HepG2 (cell line): Measurements from ENCODE around the gene PPM1E.

Experiments
- ETV5 ChIP-seq: IDR thresholded peaks from 2 replicates; pipeline ENCODE4 v1.6.1; 2018; ENCODE audit warnings: missing biosample characterization, missing genetic modification reagents, inconsistent platforms, borderline replicate concordance
- MEIS1 ChIP-seq: sonication (generic); formaldehyde crosslinking; IDR thresholded peaks from 2 replicates; pipeline ENCODE4 v1.9.0; 2021; ENCODE audit warnings: mild to moderate bottlenecking, missing genetic modification reagents, moderate library complexity, borderline replicate concordance
- PAWR ChIP-seq: sonication (generic); formaldehyde crosslinking; IDR thresholded peaks from 2 replicates; pipeline ENCODE4 v1.4.0; 2020; ENCODE audit warnings: missing genetic modification reagents, mild to moderate bottlenecking, borderline replicate concordance
- RAD51 ChIP-seq: fragments of 450-650 bp; IDR thresholded peaks from 2 replicates; pipeline ENCODE4 v1.6.1; 2016; ENCODE audit warnings: borderline replicate concordance
- REPIN1 ChIP-seq: sonication (generic); formaldehyde crosslinking; IDR thresholded peaks from 2 replicates; pipeline ENCODE4 v1.8.0; 2022; ENCODE audit warnings: missing genetic modification reagents, low read depth, mild to moderate bottlenecking, borderline replicate concordance
- TAF1 ChIP-seq: sonication (generic); formaldehyde crosslinking; IDR thresholded peaks from 2 replicates; pipeline ENCODE4 v1.4.0; 2020; ENCODE audit warnings: missing genetic modification reagents
- ZNF33B ChIP-seq: sonication (generic); formaldehyde crosslinking; IDR thresholded peaks from 2 replicates; pipeline ENCODE4 v1.5.1; 2020; ENCODE audit warnings: mild to moderate bottlenecking, missing genetic modification reagents
- ZNF598 ChIP-seq: sonication (generic); formaldehyde crosslinking; IDR thresholded peaks from 2 replicates; pipeline ENCODE4 v1.5.1; 2020; ENCODE audit warnings: mild to moderate bottlenecking, missing genetic modification reagents, borderline replicate concordance
- ZNF772 ChIP-seq: sonication (generic); formaldehyde crosslinking; IDR thresholded peaks from 2 replicates; pipeline ENCODE4 v1.5.0; 2020; ENCODE audit warnings: mild to moderate bottlenecking, missing genetic modification reagents
- TF ChIP-seq, protein P1 (sequence below): sonication (generic); formaldehyde crosslinking; IDR thresholded peaks from 2 replicates; pipeline ENCODE4 v1.5.0; 2020; ENCODE audit warnings: mild to moderate bottlenecking, missing genetic modification reagents, moderate library complexity
- TF ChIP-seq, protein P2 (sequence below): IDR thresholded peaks from 2 replicates; pipeline ENCODE4 v1.6.1; 2012; ENCODE audit warnings: inconsistent platforms
- TF ChIP-seq, protein P3 (sequence below): sonication (generic); formaldehyde crosslinking; IDR thresholded peaks from 2 replicates; pipeline ENCODE4 v1.4.0; 2020; ENCODE audit warnings: missing genetic modification reagents
- TF ChIP-seq, protein P4 (sequence below): sonication (generic); formaldehyde crosslinking; IDR thresholded peaks from 2 replicates; pipeline ENCODE4 v1.8.1; 2022; ENCODE audit warnings: mild to moderate bottlenecking, missing genetic modification reagents
- TF ChIP-seq, protein P5 (sequence below), 2 experiments: IDR thresholded peaks; 2 replicates each; pipeline ENCODE4 v1.6.1; 2011 to 2012; ENCODE audit warnings: low read length in 2 of 2, borderline replicate concordance in 1 of 2, low read depth in 1 of 2, mild to moderate bottlenecking in 1 of 2, moderate library complexity in 1 of 2

DNA sequence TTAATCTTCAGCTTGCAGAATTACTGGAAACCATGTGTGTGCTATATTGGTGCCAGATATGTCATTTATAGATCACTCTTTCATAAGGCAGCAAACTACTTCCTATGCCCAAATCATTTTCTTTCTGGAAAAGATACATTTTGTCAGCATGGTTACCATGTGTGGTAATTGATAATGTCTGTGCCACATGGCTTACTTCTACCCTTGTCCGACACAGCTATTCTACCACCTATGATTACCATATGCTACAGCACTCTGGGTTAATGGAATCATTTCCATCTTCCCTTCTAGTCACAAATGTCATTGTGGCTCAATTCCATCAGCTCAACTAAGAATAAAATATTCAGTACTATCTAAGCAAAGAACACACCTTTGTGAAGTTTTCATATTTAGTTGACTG is 8.0 kb upstream of the PPM1E start:
- TF ChIP-seq PAWR (CRISPR knock-in tag), result no peak
- no peak for TF ChIP-seq RAD51
- TF ChIP-seq, protein P1, sequence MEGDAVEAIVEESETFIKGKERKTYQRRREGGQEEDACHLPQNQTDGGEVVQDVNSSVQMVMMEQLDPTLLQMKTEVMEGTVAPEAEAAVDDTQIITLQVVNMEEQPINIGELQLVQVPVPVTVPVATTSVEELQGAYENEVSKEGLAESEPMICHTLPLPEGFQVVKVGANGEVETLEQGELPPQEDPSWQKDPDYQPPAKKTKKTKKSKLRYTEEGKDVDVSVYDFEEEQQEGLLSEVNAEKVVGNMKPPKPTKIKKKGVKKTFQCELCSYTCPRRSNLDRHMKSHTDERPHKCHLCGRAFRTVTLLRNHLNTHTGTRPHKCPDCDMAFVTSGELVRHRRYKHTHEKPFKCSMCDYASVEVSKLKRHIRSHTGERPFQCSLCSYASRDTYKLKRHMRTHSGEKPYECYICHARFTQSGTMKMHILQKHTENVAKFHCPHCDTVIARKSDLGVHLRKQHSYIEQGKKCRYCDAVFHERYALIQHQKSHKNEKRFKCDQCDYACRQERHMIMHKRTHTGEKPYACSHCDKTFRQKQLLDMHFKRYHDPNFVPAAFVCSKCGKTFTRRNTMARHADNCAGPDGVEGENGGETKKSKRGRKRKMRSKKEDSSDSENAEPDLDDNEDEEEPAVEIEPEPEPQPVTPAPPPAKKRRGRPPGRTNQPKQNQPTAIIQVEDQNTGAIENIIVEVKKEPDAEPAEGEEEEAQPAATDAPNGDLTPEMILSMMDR (CRISPR knock-in tag), result no peak
- TF ChIP-seq, protein P2, sequence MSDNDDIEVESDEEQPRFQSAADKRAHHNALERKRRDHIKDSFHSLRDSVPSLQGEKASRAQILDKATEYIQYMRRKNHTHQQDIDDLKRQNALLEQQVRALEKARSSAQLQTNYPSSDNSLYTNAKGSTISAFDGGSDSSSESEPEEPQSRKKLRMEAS, result no peak
- TF ChIP-seq MEIS1 (CRISPR knock-in tag), result no peak
- TF ChIP-seq, protein P3, sequence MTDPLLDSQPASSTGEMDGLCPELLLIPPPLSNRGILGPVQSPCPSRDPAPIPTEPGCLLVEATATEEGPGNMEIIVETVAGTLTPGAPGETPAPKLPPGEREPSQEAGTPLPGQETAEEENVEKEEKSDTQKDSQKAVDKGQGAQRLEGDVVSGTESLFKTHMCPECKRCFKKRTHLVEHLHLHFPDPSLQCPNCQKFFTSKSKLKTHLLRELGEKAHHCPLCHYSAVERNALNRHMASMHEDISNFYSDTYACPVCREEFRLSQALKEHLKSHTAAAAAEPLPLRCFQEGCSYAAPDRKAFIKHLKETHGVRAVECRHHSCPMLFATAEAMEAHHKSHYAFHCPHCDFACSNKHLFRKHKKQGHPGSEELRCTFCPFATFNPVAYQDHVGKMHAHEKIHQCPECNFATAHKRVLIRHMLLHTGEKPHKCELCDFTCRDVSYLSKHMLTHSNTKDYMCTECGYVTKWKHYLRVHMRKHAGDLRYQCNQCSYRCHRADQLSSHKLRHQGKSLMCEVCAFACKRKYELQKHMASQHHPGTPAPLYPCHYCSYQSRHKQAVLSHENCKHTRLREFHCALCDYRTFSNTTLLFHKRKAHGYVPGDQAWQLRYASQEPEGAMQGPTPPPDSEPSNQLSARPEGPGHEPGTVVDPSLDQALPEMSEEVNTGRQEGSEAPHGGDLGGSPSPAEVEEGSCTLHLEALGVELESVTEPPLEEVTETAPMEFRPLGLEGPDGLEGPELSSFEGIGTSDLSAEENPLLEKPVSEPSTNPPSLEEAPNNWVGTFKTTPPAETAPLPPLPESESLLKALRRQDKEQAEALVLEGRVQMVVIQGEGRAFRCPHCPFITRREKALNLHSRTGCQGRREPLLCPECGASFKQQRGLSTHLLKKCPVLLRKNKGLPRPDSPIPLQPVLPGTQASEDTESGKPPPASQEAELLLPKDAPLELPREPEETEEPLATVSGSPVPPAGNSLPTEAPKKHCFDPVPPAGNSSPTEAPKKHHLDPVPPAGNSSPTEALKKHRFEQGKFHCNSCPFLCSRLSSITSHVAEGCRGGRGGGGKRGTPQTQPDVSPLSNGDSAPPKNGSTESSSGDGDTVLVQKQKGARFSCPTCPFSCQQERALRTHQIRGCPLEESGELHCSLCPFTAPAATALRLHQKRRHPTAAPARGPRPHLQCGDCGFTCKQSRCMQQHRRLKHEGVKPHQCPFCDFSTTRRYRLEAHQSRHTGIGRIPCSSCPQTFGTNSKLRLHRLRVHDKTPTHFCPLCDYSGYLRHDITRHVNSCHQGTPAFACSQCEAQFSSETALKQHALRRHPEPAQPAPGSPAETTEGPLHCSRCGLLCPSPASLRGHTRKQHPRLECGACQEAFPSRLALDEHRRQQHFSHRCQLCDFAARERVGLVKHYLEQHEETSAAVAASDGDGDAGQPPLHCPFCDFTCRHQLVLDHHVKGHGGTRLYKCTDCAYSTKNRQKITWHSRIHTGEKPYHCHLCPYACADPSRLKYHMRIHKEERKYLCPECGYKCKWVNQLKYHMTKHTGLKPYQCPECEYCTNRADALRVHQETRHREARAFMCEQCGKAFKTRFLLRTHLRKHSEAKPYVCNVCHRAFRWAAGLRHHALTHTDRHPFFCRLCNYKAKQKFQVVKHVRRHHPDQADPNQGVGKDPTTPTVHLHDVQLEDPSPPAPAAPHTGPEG (CRISPR knock-in tag), result no peak
- TF ChIP-seq ZNF772 (CRISPR knock-in tag), result no peak
- TF ChIP-seq ETV5 (CRISPR knock-in tag), result no peak
- TF ChIP-seq, protein P4, sequence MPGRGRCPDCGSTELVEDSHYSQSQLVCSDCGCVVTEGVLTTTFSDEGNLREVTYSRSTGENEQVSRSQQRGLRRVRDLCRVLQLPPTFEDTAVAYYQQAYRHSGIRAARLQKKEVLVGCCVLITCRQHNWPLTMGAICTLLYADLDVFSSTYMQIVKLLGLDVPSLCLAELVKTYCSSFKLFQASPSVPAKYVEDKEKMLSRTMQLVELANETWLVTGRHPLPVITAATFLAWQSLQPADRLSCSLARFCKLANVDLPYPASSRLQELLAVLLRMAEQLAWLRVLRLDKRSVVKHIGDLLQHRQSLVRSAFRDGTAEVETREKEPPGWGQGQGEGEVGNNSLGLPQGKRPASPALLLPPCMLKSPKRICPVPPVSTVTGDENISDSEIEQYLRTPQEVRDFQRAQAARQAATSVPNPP, result no peak
- TF ChIP-seq, protein P5, sequence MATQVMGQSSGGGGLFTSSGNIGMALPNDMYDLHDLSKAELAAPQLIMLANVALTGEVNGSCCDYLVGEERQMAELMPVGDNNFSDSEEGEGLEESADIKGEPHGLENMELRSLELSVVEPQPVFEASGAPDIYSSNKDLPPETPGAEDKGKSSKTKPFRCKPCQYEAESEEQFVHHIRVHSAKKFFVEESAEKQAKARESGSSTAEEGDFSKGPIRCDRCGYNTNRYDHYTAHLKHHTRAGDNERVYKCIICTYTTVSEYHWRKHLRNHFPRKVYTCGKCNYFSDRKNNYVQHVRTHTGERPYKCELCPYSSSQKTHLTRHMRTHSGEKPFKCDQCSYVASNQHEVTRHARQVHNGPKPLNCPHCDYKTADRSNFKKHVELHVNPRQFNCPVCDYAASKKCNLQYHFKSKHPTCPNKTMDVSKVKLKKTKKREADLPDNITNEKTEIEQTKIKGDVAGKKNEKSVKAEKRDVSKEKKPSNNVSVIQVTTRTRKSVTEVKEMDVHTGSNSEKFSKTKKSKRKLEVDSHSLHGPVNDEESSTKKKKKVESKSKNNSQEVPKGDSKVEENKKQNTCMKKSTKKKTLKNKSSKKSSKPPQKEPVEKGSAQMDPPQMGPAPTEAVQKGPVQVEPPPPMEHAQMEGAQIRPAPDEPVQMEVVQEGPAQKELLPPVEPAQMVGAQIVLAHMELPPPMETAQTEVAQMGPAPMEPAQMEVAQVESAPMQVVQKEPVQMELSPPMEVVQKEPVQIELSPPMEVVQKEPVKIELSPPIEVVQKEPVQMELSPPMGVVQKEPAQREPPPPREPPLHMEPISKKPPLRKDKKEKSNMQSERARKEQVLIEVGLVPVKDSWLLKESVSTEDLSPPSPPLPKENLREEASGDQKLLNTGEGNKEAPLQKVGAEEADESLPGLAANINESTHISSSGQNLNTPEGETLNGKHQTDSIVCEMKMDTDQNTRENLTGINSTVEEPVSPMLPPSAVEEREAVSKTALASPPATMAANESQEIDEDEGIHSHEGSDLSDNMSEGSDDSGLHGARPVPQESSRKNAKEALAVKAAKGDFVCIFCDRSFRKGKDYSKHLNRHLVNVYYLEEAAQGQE (IDR thresholded peaks at IDR 0.05; ENCODE audit: borderline replicate concordance in 1 of 2, low read depth in 1 of 2, low read length in 2 of 2), result no peak
- no peak for TF ChIP-seq TAF1 (CRISPR knock-in tag)
- TF ChIP-seq ZNF33B (CRISPR knock-in tag), result no peak
- no peak for TF ChIP-seq REPIN1 (CRISPR knock-in tag)
- no peak for TF ChIP-seq ZNF598 (CRISPR knock-in tag)
